Tibial nerve (tissue), 3 donors: ENCODE measurements around the gene MAVS.

ENCODE experiments used
- POLR2A ChIP-seq, 2 donors: fragments of 450-650 bp; IDR thresholded peaks; one replicate each; pipeline ENCODE4 v1.6.1; 2017; ENCODE audit warnings: antibody characterized with exemption in 2 of 2, mild to moderate bottlenecking in 2 of 2, moderate library complexity in 2 of 2
- TF ChIP-seq, protein P1 (sequence below), 5 experiments: fragments of 200-600 bp in 3 of 5; fragments of 450-650 bp in 2 of 5; sonication (generic) in 3 of 5; IDR thresholded peaks; one replicate each; pipeline ENCODE4 v1.5.1; 2016 to 2019; ENCODE audit warnings: antibody characterized with exemption in 5 of 5, mild to moderate bottlenecking in 3 of 5, moderate library complexity in 2 of 5

DNA sequence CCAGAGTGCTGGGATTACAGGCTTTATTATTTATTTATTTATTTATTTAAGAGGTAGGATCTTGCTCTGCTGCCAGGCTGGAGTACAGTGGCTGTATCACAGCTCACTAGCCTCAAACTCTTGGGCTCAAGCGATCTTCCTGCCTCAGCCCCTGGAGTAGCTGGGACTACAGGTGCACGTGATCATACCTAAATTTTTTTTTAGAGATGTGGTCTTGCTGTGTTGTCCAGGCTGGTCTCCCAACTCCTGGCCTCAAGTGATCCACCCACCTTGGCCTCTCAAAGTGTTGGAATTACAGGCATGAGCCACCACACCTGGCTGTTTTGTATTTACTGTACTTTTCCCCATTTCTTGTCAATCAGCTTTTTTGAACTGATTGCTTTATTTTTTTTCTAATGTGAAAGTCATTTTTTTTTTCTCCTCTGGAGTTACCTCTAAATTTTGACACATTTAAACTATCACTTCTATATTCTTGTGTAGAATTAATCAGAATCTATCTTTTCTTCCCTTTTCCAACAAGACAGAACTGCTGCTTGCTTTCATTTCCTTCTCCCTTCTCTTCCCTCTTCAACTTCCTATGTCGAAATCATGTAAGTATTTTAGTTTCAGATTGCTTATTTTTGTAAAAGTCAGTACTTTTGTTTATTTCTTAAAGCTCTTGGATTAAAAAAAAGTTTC lies 54.5 kb downstream of the MAVS start:
- TF ChIP-seq, protein P1, sequence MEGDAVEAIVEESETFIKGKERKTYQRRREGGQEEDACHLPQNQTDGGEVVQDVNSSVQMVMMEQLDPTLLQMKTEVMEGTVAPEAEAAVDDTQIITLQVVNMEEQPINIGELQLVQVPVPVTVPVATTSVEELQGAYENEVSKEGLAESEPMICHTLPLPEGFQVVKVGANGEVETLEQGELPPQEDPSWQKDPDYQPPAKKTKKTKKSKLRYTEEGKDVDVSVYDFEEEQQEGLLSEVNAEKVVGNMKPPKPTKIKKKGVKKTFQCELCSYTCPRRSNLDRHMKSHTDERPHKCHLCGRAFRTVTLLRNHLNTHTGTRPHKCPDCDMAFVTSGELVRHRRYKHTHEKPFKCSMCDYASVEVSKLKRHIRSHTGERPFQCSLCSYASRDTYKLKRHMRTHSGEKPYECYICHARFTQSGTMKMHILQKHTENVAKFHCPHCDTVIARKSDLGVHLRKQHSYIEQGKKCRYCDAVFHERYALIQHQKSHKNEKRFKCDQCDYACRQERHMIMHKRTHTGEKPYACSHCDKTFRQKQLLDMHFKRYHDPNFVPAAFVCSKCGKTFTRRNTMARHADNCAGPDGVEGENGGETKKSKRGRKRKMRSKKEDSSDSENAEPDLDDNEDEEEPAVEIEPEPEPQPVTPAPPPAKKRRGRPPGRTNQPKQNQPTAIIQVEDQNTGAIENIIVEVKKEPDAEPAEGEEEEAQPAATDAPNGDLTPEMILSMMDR (IDR thresholded peaks at IDR 0.05) = no peak
- TF ChIP-seq POLR2A (IDR thresholded peaks at IDR 0.05) = no peak
